GM21576 (cell line): ENCODE data around the gene CBX7.

ENCODE experiments used
- ATAC-seq: cut with Tn5 transposase; IDR thresholded peaks from one replicate; pipeline ENCODE4 v1.9.1; 2021; ENCODE audit warnings: mild to moderate bottlenecking, moderate library complexity; ENCODE audit not compliant: unreplicated experiment

The CBX7 gene

GRCh38 chr22:39128508-39128907, 24.0 kb downstream of the CBX7 start:
- no peak for ATAC-seq

- ATAC-seq: no peak
Observed at GRCh38 chr22:39125622-39126021, 26.9 kb downstream of the CBX7 start.

- no peak for ATAC-seq
Observed at GRCh38 chr22:39123751-39124581, 28.5 kb downstream of the CBX7 start.

GRCh38 chr22:39122772-39123470, 29.6 kb downstream of the CBX7 start:
- no peak for ATAC-seq

GRCh38 chr22:39120983-39121382, 31.5 kb downstream of the CBX7 start:
- no peak for ATAC-seq

DNA sequence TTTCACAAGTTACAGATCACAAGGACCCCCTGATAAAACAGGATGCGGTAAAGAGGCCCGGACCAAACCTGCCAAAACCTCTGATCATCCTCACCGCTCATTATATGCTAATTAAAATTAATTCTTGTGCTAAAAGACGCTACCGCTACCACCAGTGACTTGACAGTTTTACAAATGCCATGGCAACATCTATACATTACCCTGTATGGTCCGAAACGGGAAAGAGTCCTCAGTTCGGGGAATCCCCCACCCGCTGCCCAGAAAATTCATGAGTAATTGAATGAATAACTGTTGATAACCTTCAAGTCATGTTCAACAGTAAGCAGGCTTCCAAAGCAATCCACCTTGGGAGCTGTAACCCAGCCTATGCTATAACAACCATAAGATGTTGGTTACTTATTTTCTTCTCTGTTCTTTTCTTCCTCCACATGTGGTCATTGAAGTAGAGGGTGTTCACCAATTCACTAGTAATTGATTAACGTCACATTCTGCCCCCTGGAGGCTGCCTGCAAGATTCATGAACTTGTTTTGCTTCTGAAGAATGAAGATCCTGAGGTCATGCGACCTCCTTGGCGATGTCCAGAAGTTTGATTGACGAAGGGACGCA, 34.8 kb downstream of the CBX7 start:
- ATAC-seq: no peak

DNA sequence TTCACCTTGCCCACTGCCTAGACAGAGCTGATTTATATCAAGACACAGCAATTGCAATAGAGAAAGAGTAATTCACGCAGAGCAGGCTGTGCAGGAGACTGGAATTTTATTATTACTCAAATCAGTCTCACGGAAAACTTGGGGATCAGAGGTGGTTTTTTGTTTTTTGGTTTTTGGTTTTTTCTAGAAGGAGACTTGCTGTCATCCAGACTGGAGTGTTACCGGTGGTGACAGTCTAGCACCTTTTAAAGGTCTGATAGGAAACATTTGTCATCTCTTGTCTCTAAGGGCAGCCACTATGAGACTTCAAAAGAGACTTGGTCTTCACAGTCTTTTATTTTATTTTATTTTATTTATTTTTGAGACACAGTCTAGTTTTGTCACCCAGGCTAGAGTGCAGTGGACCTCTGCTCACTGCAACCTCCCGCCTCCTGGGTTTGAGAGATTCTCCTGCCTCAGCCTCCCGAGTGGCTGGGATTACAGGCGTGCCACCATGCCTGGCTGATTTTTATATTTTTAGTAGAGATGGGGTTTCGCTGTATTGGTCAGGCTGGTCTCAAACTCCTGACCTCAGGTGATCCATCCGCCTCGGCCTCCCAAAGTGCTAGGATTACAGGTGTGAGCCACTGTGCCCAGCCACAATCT, 36.4 kb downstream of the CBX7 start:
- no peak for ATAC-seq

- ATAC-seq: no peak
Observed at GRCh38 chr22:39115570-39115969, 36.9 kb downstream of the CBX7 start.

DNA sequence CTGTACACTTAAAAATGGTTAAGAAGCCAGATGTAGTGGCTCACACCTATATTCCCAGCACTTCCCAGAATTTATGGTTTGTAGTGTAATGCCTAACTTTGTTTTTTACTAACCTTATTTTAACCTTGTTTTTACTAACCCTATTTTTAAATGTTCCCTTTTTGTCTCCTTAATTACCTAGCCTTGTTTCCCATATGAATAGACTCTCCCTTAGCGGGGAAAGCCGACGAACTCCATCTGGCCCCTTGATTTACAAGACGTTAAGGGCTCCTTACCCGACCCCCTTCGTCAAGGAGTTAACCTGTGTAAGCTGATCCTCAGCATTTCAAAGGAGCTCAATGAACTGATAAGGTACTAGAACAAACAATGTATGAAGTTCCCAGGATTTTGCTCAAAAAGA, 38.4 kb downstream of the CBX7 start:
- ATAC-seq: no peak

- ATAC-seq: no peak
Observed at GRCh38 chr22:39110631-39111561, 41.6 kb downstream of the CBX7 start.

- no peak for ATAC-seq
Observed at GRCh38 chr22:39109361-39109760, 43.1 kb downstream of the CBX7 start.

- ATAC-seq: no peak
Observed at GRCh38 chr22:39108487-39108886, 44.0 kb downstream of the CBX7 start.

DNA sequence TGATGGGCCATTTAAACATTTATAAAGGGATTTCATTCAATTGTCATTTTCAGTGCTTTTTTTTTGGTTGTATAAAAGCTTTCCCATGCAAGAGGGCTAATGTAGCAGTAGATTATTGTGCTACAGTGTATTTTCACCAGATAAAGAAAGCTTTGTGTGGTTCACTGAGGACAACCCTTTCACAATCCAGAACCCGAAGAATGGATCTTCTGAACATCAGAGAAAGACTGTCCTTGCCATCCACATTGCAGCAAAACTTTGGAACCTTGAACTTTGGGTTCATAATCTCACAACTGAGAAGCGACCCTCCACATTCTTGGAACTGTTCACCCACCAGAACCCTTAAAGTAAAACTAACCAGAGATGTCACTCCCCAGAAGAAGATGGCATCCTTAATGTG, 46.2 kb downstream of the CBX7 start:
- ATAC-seq: no peak

GRCh38 chr22:39103431-39103830, 49.0 kb downstream of the CBX7 start:
- ATAC-seq: no peak

DNA sequence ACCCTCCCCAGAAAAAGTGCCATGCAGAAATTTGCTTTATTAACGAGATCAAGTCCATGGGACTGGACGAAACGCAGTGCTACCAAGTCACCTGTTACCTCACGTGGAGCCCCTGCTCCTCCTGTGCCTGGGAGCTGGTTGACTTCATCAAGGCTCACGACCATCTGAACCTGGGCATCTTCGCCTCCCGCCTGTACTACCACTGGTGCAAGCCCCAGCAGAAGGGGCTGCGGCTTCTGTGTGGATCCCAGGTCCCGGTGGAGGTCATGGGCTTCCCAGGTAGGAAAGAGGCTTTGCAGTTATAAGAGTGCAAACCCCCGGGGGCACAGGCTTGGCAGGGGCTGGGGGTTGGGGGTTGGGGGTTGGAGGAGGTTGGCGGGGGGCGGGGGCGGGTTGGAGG, 51.3 kb downstream of the CBX7 start:
- no peak for ATAC-seq

GRCh38 chr22:39098576-39098975, 53.9 kb downstream of the CBX7 start:
- no peak for ATAC-seq

DNA sequence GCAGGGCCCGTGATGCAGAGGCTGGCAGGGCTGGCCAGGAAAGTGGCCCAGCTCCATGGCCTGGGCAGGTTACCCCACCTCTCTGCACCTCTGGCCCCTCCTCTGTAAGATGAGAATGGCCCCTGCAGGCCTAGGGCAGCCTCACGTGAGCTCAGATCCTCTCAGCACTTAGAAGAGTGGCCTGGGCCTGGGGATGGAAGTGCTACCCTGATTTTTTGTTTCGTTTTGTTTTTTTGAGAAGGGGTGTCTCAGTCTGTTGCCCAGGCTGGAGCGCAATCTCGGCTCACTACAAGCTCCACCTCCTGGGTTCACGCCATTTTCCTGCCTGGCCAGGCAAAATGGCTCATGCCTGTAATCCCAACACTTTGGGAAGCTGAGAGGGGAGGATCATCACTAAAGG, 54.5 kb downstream of the CBX7 start:
- ATAC-seq: no peak

- no peak for ATAC-seq
Observed at GRCh38 chr22:39097098-39098020, 55.1 kb downstream of the CBX7 start, which contains the start of gene APOBEC3H. APOBEC3H (plus strand) TSS chr22:39097244; CDS start chr22:39100279, 3,035 bp downstream.

DNA sequence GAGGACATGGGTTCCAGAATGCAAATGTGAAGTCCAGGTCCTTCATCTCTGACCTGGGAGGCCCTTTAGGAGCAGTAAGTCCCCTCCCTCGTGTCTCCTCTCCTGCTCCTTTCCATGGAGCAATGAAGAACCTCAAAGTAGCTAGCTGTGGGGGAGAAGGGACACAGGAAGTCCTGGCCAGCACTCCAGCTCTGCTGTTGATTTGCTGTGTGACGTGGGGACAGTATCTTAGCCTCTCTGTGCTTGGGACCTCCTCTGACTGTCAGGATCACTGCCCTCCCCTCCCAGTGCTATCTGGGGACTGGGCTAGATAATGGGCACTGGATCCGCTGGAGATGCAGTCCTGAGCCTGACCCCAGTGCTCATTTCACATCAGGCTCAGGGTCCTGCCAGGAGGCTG, 56.5 kb downstream of the CBX7 start:
- no peak for ATAC-seq
